OCI-LY7 (cell line): ENCODE measurements around the gene SREBF1. TPM values are rescaled to one million over a fixed set of nuclear protein-coding genes. Genes with fewer than 3 reads are reported as not detected.

Experiments
- BruUV-seq: library from RNA; stranded (reverse); fragments of 400-500 nt; replicated peaks from 2 replicates; lab custom pipeline; 2021; lab: Mats Ljungman, UMichigan
- CTCF ChIA-PET: fragments of 300-600 bp; sonication (Branson Sonifier 250); formaldehyde crosslinking; loops from one replicate; lab custom pipeline; 2022; ENCODE audit warnings: antibody characterized with exemption; ENCODE audit not compliant: unreplicated experiment; lab: Charles Lee
- POLR2A ChIA-PET: fragments of 300-600 bp; sonication (Branson Sonifier 250); formaldehyde crosslinking; loops from one replicate; lab custom pipeline; 2022; ENCODE audit warnings: antibody characterized with exemption; lab: Charles Lee
- DNase-seq: peaks from one replicate; pipeline ENCODE4 v3.0.0-alpha.2; 2015; ENCODE audit warnings: low spot score
- H2AFZ ChIP-seq: fragments of 200-600 bp; sonication (generic), shearing (Covaris generic); 2 replicates; pipeline ENCODE4 v1.6.1; 2014; ENCODE audit warnings: mild to moderate bottlenecking, antibody characterized with exemption, low read length, moderate library complexity
- H3K27ac ChIP-seq: fragments of 200-600 bp; sonication (generic); 2 replicates; pipeline ENCODE4 v1.5.1; 2014; ENCODE audit warnings: mixed run types, low read depth, mild to moderate bottlenecking, moderate library complexity, low read length, inconsistent platforms; ENCODE audit not compliant: poor library complexity, severe bottlenecking
- H3K36me3 ChIP-seq: fragments of 200-600 bp; sonication (generic); 2 replicates; pipeline ENCODE4 v1.6.1; 2014; ENCODE audit warnings: mild to moderate bottlenecking, antibody characterized with exemption, low read length, moderate library complexity, mixed read lengths; ENCODE audit not compliant: insufficient read depth
- H3K4me1 ChIP-seq: fragments of 200-600 bp; sonication (generic); 2 replicates; pipeline ENCODE4 v1.5.1; 2014; ENCODE audit warnings: mild to moderate bottlenecking, low read length; ENCODE audit not compliant: insufficient read depth, poor library complexity, severe bottlenecking
- H3K4me2 ChIP-seq: fragments of 200-600 bp; sonication (generic); 2 replicates; pipeline ENCODE4 v1.6.1; 2014; ENCODE audit warnings: mild to moderate bottlenecking, low read length
- H3K4me3 ChIP-seq: fragments of 200-600 bp; sonication (generic); 2 replicates; pipeline ENCODE4 v1.5.1; 2014; ENCODE audit warnings: mild to moderate bottlenecking, low read depth, low read length; ENCODE audit not compliant: poor library complexity, severe bottlenecking
- H3K79me2 ChIP-seq: fragments of 200-600 bp; sonication (generic); 2 replicates; pipeline ENCODE4 v1.6.1; 2016; ENCODE audit warnings: low read depth, mild to moderate bottlenecking, low read length, moderate library complexity, mixed read lengths; ENCODE audit not compliant: insufficient read depth
- H3K9me2 ChIP-seq: fragments of 200-600 bp; sonication (generic); 2 replicates; pipeline ENCODE4 v1.6.1; 2016; ENCODE audit warnings: mild to moderate bottlenecking, low read length, mixed read lengths; ENCODE audit not compliant: insufficient read depth
- H3K9me3 ChIP-seq: fragments of 200-600 bp; sonication (generic); 2 replicates; pipeline ENCODE4 v1.6.1; 2014; ENCODE audit warnings: mild to moderate bottlenecking, mixed run types, low read length, mixed read lengths
- H4K20me1 ChIP-seq: fragments of 200-600 bp; sonication (generic); 2 replicates; pipeline ENCODE4 v1.6.1; 2014; ENCODE audit warnings: mild to moderate bottlenecking, antibody characterized with exemption, low read length, moderate library complexity, mixed read lengths; ENCODE audit not compliant: insufficient read depth
- EZH2phosphoT487 ChIP-seq: fragments of 200-600 bp; sonication (generic); IDR thresholded peaks from 2 replicates; pipeline ENCODE4 v1.6.1; 2018; ENCODE audit warnings: low read depth, borderline replicate concordance, mild to moderate bottlenecking, mixed run types, antibody characterized with exemption, low read length, moderate library complexity, mixed read lengths
- intact Hi-C: fragments of 100-400 bp; cut with micrococcal nuclease; formaldehyde crosslinking; loops from one replicate; pipeline ENCODE4 v1.10.0; 2022; ENCODE audit not compliant: unreplicated experiment
- total RNA-seq, 2 experiments: library from RNA; depleted of rRNA in 1 of 2; stranded (reverse); fragments of >200 nt in 1 of 2; shearing (Covaris generic) in 1 of 2; gene quantifications; 2 replicates each; pipeline ENCODE4 v1.2.3, GENCODE V29; 2014 to 2022
- TF ChIP-seq, protein P1 (sequence below): fragments of 200-600 bp; sonication (generic); conservative IDR thresholded peaks from 2 replicates; pipeline ENCODE4 v1.5.1; 2014; ENCODE audit warnings: mild to moderate bottlenecking, antibody characterized with exemption, low read length, moderate library complexity, mixed read lengths

The SREBF1 gene
- total RNA-seq, 2 experiments from 2014 or later: 70.4 to 187 TPM

DNA sequence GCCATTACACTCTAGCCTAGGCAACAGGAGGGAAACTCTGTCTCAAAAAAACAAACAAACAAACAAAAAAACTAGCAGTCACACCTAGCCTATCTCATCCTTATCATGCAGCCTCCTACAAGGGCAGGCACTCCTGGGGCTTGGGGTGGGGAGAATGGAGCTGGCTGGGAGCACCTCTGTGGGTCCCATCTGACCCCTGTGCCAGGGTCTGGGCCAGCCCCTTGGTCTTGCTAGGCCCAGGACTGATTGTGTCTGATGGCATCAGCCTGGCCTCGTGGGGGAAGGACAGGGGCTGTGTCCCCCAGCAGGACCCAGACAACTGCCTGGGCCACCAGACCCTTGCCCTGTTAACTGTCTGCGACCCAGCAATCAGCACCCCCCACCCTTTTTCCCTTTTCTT is 49.8 kb downstream of the SREBF1 start:
- no peaks in the 10 kb centered on the region for H3K9me2 ChIP-seq
- no peak for DNase-seq
- intact Hi-C loops: no loop called here
- POLR2A ChIA-PET: interaction anchor here (1.7 kb wide), 1 partner anchor 185 kb away, joined by 3 read pairs; the partner anchor contains the start of gene TOM1L2
- no peaks in the 10 kb centered on the region for H3K36me3 ChIP-seq
- BruUV-seq: no TSS peak
- no peak for TF ChIP-seq EZH2phosphoT487
- TF ChIP-seq, protein P1, sequence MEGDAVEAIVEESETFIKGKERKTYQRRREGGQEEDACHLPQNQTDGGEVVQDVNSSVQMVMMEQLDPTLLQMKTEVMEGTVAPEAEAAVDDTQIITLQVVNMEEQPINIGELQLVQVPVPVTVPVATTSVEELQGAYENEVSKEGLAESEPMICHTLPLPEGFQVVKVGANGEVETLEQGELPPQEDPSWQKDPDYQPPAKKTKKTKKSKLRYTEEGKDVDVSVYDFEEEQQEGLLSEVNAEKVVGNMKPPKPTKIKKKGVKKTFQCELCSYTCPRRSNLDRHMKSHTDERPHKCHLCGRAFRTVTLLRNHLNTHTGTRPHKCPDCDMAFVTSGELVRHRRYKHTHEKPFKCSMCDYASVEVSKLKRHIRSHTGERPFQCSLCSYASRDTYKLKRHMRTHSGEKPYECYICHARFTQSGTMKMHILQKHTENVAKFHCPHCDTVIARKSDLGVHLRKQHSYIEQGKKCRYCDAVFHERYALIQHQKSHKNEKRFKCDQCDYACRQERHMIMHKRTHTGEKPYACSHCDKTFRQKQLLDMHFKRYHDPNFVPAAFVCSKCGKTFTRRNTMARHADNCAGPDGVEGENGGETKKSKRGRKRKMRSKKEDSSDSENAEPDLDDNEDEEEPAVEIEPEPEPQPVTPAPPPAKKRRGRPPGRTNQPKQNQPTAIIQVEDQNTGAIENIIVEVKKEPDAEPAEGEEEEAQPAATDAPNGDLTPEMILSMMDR: no peak
- peaks cover 36% of the 10 kb centered on the region for H3K4me1 ChIP-seq
- H3K27ac ChIP-seq: no peak overlapping the region
- H3K4me2 ChIP-seq: no peak overlapping the region
- no peak overlapping the region for H2AFZ ChIP-seq
- H3K79me2 ChIP-seq: no peaks in the 10 kb centered on the region
- CTCF ChIA-PET: no interaction called here
- H3K4me3 ChIP-seq: no peak overlapping the region
- no peaks in the 10 kb centered on the region for H4K20me1 ChIP-seq
- H3K9me3 ChIP-seq: no peaks in the 10 kb centered on the region

DNA sequence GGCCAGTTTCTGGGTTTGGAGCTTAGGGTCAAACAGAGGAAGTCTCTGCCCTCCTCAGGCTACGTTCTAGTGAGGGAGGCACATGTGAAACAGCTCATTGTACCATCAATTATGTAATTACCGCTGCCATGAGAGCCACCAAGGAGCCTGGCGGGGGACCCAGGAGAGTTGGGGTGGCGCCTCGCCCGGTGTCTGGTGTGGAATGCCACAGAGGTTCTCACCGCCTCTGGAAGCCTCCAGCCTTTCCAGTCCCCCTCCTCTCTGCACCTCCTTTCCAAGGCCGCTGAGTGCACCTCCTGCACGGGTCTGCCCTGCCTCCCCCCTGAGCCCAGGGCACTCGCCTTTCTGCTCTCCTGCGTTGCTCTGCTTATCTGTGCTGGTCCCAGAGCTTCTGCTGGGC is 51.4 kb downstream of the SREBF1 start:
- BruUV-seq: no TSS peak
- H3K9me3 ChIP-seq: no peaks in the 10 kb centered on the region
- no peaks in the 10 kb centered on the region for H3K79me2 ChIP-seq
- peak overlapping the region; percentile 99 for H3K27ac ChIP-seq
- no peak for DNase-seq
- H3K9me2 ChIP-seq: no peaks in the 10 kb centered on the region
- no peaks in the 10 kb centered on the region for H3K36me3 ChIP-seq
- H3K4me1 ChIP-seq: peaks cover 52% of the 10 kb centered on the region
- ChIA-PET POLR2A (interaction anchor here (0.6 to 1.8 kb wide), 5 partner anchors 10 to 112 kb away, joined by 3 to 7 read pairs (median 4); no protein-coding TSS in a partner anchor), CTCF (interaction anchor here (1.3 kb wide), 1 partner anchor 23 kb away, joined by 3 read pairs; no protein-coding TSS in a partner anchor)
- no peaks in the 10 kb centered on the region for H4K20me1 ChIP-seq
- H3K4me2 ChIP-seq: peak overlapping the region; percentile 89
- intact Hi-C loops: loop anchor here (1.0 to 2.0 kb wide), 3 partner anchors 27 to 105 kb away; partner anchors contain the start of gene RAI1
- H2AFZ ChIP-seq: no peak overlapping the region
- no peak for TF ChIP-seq EZH2phosphoT487
- TF ChIP-seq, protein P1: no peak
- peak overlapping the region; percentile 68 for H3K4me3 ChIP-seq

DNA sequence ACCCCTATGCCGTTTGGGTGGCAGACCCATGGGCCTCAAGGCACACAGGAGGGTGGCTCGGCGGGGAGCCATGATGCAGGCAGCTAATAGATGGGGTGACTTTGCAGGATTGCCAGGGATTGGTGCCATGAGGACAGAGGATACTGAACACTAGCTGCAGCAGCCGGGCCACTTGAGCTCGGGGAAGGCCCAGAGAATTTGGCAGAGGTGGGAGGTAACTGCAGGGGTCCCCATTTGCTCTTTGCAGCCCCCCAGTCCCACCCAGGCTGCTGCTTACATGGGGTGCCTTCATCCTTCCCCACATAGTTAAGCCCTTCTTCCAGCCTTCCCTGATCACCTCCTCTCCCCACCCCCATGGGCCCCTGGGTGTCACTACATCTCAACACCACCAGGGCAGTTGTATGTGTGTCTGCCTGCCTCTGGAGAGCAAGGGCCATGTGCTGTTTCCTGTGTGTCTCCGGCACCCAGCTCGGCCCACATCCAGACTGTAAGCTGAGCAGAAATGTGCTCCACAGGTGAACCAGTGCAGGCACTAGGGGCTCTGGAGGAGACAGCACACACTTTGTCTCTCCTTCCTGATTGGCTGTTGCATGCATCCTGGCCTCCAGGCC is 52.0 kb downstream of the SREBF1 start:
- Histone ChIP-seq H3K4me3 (peak overlapping the region; percentile 68), H3K36me3 (no peaks in the 10 kb centered on the region), H3K9me3 (no peaks in the 10 kb centered on the region), H3K27ac (peak overlapping the region; percentile 99), H3K79me2 (no peaks in the 10 kb centered on the region), H3K4me2 (peak overlapping the region; percentile 89), H4K20me1 (no peaks in the 10 kb centered on the region), H3K9me2 (no peaks in the 10 kb centered on the region), H2AFZ (no peak overlapping the region), H3K4me1 (peaks cover 54% of the 10 kb centered on the region)
- TF ChIP-seq, protein P1: peak; percentile 64
- TF ChIP-seq EZH2phosphoT487: no peak
- BruUV-seq: no TSS peak
- ChIA-PET CTCF (interaction anchor here (1.3 kb wide), 1 partner anchor 24 kb away, joined by 3 read pairs; no protein-coding TSS in a partner anchor), POLR2A (interaction anchor here (0.5 to 1.8 kb wide), 5 partner anchors 18 to 113 kb away, joined by 3 to 7 read pairs (median 4); no protein-coding TSS in a partner anchor)
- intact Hi-C loops: loop anchor here (1.0 to 2.0 kb wide), 3 partner anchors 26 to 104 kb away; partner anchors contain the start of gene RAI1
- peak; percentile 82 for DNase-seq
